Loucy (cell line): Measurements from ENCODE around the gene IL16.

Experiments
- H2AFZ ChIP-seq: fragments of 200-600 bp; sonication (generic); 2 replicates; pipeline ENCODE4 v1.6.0; 2016; ENCODE audit warnings: antibody characterized with exemption, mild to moderate bottlenecking, low read length, moderate library complexity
- H3F3A ChIP-seq: fragments of 200-600 bp; 2 replicates; pipeline ENCODE4 v1.6.0; 2016; ENCODE audit warnings: antibody characterized with exemption, low read depth, mild to moderate bottlenecking
- H3K27me3 ChIP-seq: fragments of 200-600 bp; sonication (generic); 2 replicates; pipeline ENCODE4 v1.6.1; 2014; ENCODE audit warnings: low read length, mild to moderate bottlenecking; ENCODE audit not compliant: insufficient read depth, poor library complexity, severe bottlenecking
- H3K36me3 ChIP-seq: fragments of 200-600 bp; sonication (generic); 2 replicates; pipeline ENCODE4 v1.6.1; 2016; ENCODE audit warnings: low read length; ENCODE audit not compliant: insufficient read depth
- H3K4me1 ChIP-seq: fragments of 200-600 bp; sonication (generic); 2 replicates; pipeline ENCODE4 v1.5.1; 2014; ENCODE audit warnings: low read length, mild to moderate bottlenecking; ENCODE audit not compliant: insufficient read depth, poor library complexity, severe bottlenecking
- H3K4me2 ChIP-seq: fragments of 200-600 bp; sonication (generic); 2 replicates; pipeline ENCODE4 v1.6.0; 2014; ENCODE audit warnings: antibody characterized with exemption, low read length, low read depth, mild to moderate bottlenecking; ENCODE audit not compliant: poor library complexity, severe bottlenecking
- H3K4me3 ChIP-seq: fragments of 200-600 bp; sonication (generic); 2 replicates; pipeline ENCODE4 v1.5.1; 2014; ENCODE audit warnings: low read length, mild to moderate bottlenecking, mixed read lengths; ENCODE audit not compliant: poor library complexity, severe bottlenecking
- H3K79me2 ChIP-seq: fragments of 200-600 bp; sonication (generic); 2 replicates; pipeline ENCODE4 v1.6.1; 2014; ENCODE audit warnings: low read length; ENCODE audit not compliant: insufficient read depth
- H3K9ac ChIP-seq: fragments of 200-600 bp; sonication (generic); 2 replicates; pipeline ENCODE4 v1.6.0; 2014; ENCODE audit warnings: mild to moderate bottlenecking, low read depth, low read length, moderate library complexity; ENCODE audit not compliant: poor library complexity, severe bottlenecking
- H3K9me2 ChIP-seq: fragments of 200-600 bp; sonication (generic); replicated peaks from 2 replicates; pipeline ENCODE4 v1.6.1; 2016; ENCODE audit warnings: low read depth, low read length, mixed read lengths
- H3K9me3 ChIP-seq: fragments of 200-600 bp; sonication (generic); 2 replicates; pipeline ENCODE4 v1.6.1; 2014; ENCODE audit warnings: mild to moderate bottlenecking, antibody characterized with exemption, low read length, low read depth; ENCODE audit not compliant: insufficient read depth
- H4K20me1 ChIP-seq: fragments of 200-600 bp; sonication (generic); 2 replicates; pipeline ENCODE4 v1.6.0; 2014; ENCODE audit warnings: antibody characterized with exemption, low read length, mild to moderate bottlenecking; ENCODE audit not compliant: insufficient read depth, poor library complexity, severe bottlenecking
- CTCF ChIP-seq: fragments of 200-600 bp; sonication (generic); conservative IDR thresholded peaks from 2 replicates; pipeline ENCODE4 v1.5.1; 2014; ENCODE audit warnings: mild to moderate bottlenecking, antibody characterized with exemption, low read length
- EZH2phosphoT487 ChIP-seq: fragments of 200-600 bp; IDR thresholded peaks from 2 replicates; pipeline ENCODE4 v1.6.1; 2018; ENCODE audit warnings: antibody characterized with exemption, mild to moderate bottlenecking, moderate library complexity, borderline replicate concordance

The IL16 gene

GRCh38 chr15:81152799-81153198, 43.9 kb upstream of the IL16 start:
- Histone ChIP-seq H3K36me3 (no peaks in the 10 kb centered on the region), H2AFZ (no peak overlapping the region), H3K9ac (no peak overlapping the region), H3F3A (no peaks in the 10 kb centered on the region), H3K79me2 (no peaks in the 10 kb centered on the region), H3K9me3 (no peaks in the 10 kb centered on the region), H3K4me3 (no peak overlapping the region), H3K27me3 (no peaks in the 10 kb centered on the region), H3K4me1 (peaks cover 3% of the 10 kb centered on the region), H4K20me1 (no peaks in the 10 kb centered on the region), H3K9me2 (no peaks in the 10 kb centered on the region), H3K4me2 (no peak overlapping the region)
- TF ChIP-seq EZH2phosphoT487, result no peak
- TF ChIP-seq CTCF, result no peak

GRCh38 chr15:81155375-81156218, 41.1 kb upstream of the IL16 start:
- H3K4me1 ChIP-seq, result peaks cover 3% of the 10 kb centered on the region
- H3K27me3 ChIP-seq, result no peaks in the 10 kb centered on the region
- no peak overlapping the region for H3K9ac ChIP-seq
- no peaks in the 10 kb centered on the region for H3K36me3 ChIP-seq
- no peak for TF ChIP-seq EZH2phosphoT487
- peak; percentile 83 for TF ChIP-seq CTCF
- H3F3A ChIP-seq, result no peaks in the 10 kb centered on the region
- no peak overlapping the region for H3K4me3 ChIP-seq
- no peaks in the 10 kb centered on the region for H3K9me2 ChIP-seq
- no peak overlapping the region for H3K4me2 ChIP-seq
- no peaks in the 10 kb centered on the region for H3K9me3 ChIP-seq
- no peaks in the 10 kb centered on the region for H4K20me1 ChIP-seq
- peak overlapping the region; percentile 37 for H2AFZ ChIP-seq
- H3K79me2 ChIP-seq, result no peaks in the 10 kb centered on the region

GRCh38 chr15:81156324-81156723, 40.4 kb upstream of the IL16 start:
- no peaks in the 10 kb centered on the region for H3K27me3 ChIP-seq

More at GRCh38 chr15:81156324-81156723, 40.4 kb upstream of the IL16 start:
- Histone ChIP-seq H4K20me1 (no peaks in the 10 kb centered on the region), H2AFZ (peak overlapping the region; percentile 37; the same call in 1 of the 2 replicates), H3K79me2 (no peaks in the 10 kb centered on the region), H3K4me2 (peak overlapping the region; percentile 15), H3K9me3 (no peaks in the 10 kb centered on the region), H3F3A (no peaks in the 10 kb centered on the region), H3K4me1 (peaks cover 6% of the 10 kb centered on the region), H3K9ac (no peak overlapping the region), H3K4me3 (no peak overlapping the region), H3K36me3 (no peaks in the 10 kb centered on the region), H3K9me2 (no peaks in the 10 kb centered on the region)
- TF ChIP-seq EZH2phosphoT487 (no peak), CTCF (no peak)
